Measurements from ENCODE around the gene CSF2RB. TPM values are rescaled to one million over a fixed set of nuclear protein-coding genes. Genes with fewer than 3 reads are reported as not detected.

Gene CSF2RB
- total and polyA plus RNA-seq, 11 donors: 0.69 to 39.4 (median 2.3) TPM

GRCh38 chr22:36900225-36900624 lies 13.2 kb upstream of the CSF2RB start:
- Histone ChIP-seq H3K27me3 (peaks cover 0 to 12% (median 0%) of the 10 kb centered on the region in 9 donors), H3K4me3 (no peak overlapping the region), H3K4me1 (peaks cover 0 to 9% (median 0%) of the 10 kb centered on the region in 12 donors), H3K9me3 (peaks cover 0 to 24% (median 3%) of the 10 kb centered on the region in 12 donors), H3K27ac (no peak overlapping the region), H3K36me3 (no peaks in the 10 kb centered on the region)
- ATAC-seq (no peak), DNase-seq (no peak)
- TF ChIP-seq POLR2A (IDR thresholded peaks at IDR 0.05) (no peak), CTCF (IDR thresholded peaks at IDR 0.05) (no peak)
- intact Hi-C loops (cut with DNase I): no loop called here
- 43 to 58% (median 54%) methylated on average over 2 of the region's 2 CpGs for whole genome bisulfite sequencing, 4 donors

GRCh38 chr22:36900880-36901279 lies 12.5 kb upstream of the CSF2RB start:
- H3K4me1 ChIP-seq: peaks cover 0 to 9% (median 0%) of the 10 kb centered on the region in 12 donors
- H3K4me3 ChIP-seq: no peak overlapping the region
- H3K27me3 ChIP-seq: peaks cover 0 to 13% (median 0%) of the 10 kb centered on the region in 9 donors
- no peak overlapping the region for H3K27ac ChIP-seq
- no peak for DNase-seq
- peaks cover 0 to 18% (median under 1%) of the 10 kb centered on the region in 12 donors for H3K9me3 ChIP-seq
- 11 to 24% (median 20%) methylated on average over 4 of the region's 4 CpGs for WGBS, 4 donors
- intact Hi-C loops (cut with DNase I): no loop called here
- H3K36me3 ChIP-seq: no peaks in the 10 kb centered on the region
- no peak for ATAC-seq
- TF ChIP-seq POLR2A (IDR thresholded peaks at IDR 0.05) (no peak), CTCF (IDR thresholded peaks at IDR 0.05) (no peak)

- WGBS, 4 donors: 74 to 80% (median 77%) methylated on average over 13 of the region's 13 CpGs
- peaks cover 0 to 13% (median 0%) of the 10 kb centered on the region in 9 donors for H3K27me3 ChIP-seq
- intact Hi-C loops (cut with DNase I): no loop called here
- no peak overlapping the region for H3K4me3 ChIP-seq
- peaks cover 0 to 13% (median 0%) of the 10 kb centered on the region in 12 donors for H3K9me3 ChIP-seq
- DNase-seq (no peak), ATAC-seq (no peak)
- no peak for TF ChIP-seq POLR2A (IDR thresholded peaks at IDR 0.05)
- no peak for TF ChIP-seq CTCF (IDR thresholded peaks at IDR 0.05)
- H3K27ac ChIP-seq: no peak overlapping the region
- H3K36me3 ChIP-seq: no peaks in the 10 kb centered on the region
- H3K4me1 ChIP-seq: peaks cover 0 to 9% (median 0%) of the 10 kb centered on the region in 12 donors
These were observed 11.9 kb upstream of the CSF2RB start for GRCh38 chr22:36901411-36902142.

- ATAC-seq (peak in 2 of 4 donors; percentile 56 to 67), DNase-seq (peak in 1 of 5 donors; percentile 45)
- Histone ChIP-seq H3K27ac (peak overlapping the region in 1 of 12 donors; percentile 27), H3K4me3 (no peak overlapping the region), H3K36me3 (no peaks in the 10 kb centered on the region), H3K27me3 (peaks cover 0 to 13% (median 0%) of the 10 kb centered on the region in 9 donors), H3K9me3 (peaks cover 0 to 13% (median 0%) of the 10 kb centered on the region in 12 donors), H3K4me1 (peaks cover 0 to 9% (median 0%) of the 10 kb centered on the region in 12 donors)
- WGBS, 4 donors: 76 to 85% (median 81%) methylated on average over 8 of the region's 8 CpGs
- TF ChIP-seq CTCF (IDR thresholded peaks at IDR 0.05): no peak
- TF ChIP-seq POLR2A (IDR thresholded peaks at IDR 0.05): no peak
- intact Hi-C loops (cut with DNase I): no loop called here
These were observed 11.1 kb upstream of the CSF2RB start for GRCh38 chr22:36902143-36902926.
